ENCODE data around the gene DLL1.

DNA sequence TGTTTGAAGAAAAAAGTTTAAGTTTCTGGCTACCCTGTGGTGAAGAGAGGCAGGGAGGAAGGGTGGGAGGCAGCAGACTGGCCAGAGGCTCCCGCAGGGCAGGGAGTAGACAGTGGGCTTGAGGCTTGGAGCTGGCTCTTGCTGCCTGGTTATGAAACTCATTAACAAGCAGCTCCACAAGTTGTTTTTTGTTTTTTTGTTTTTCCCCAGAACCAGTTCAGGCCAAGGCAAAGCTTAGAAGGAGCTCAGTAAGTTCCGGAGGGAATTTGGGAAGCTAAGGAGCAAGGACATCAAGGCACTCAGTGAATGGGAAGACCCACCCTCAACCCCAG, 4.0 kb downstream of the DLL1 start:
- TF ChIP-seq POLR2A (IDR thresholded peaks at IDR 0.05; ENCODE audit: low read depth, low read length) (no peak), TAF1 (IDR thresholded peaks at IDR 0.05; ENCODE audit: low read depth, low read length) (no peak), POLR2AphosphoS5 (IDR thresholded peaks at IDR 0.05; ENCODE audit: low read depth, low read length) (no peak), SPI1 (IDR thresholded peaks at IDR 0.05; ENCODE audit: low read depth, low read length) (no peak), PAX5 (IDR thresholded peaks at IDR 0.05; ENCODE audit: insufficient read depth, low read length, severe bottlenecking) (no peak)
